ENCODE data around the gene WDR45B.

- TF ChIP-seq CTCF (IDR thresholded peaks at IDR 0.05), result no peak
- TF ChIP-seq POLR2A (IDR thresholded peaks at IDR 0.05), result no peak
Measured at GRCh38 chr17:82658796-82659452, 10.7 kb upstream of the WDR45B start.
